Endothelial cell of hepatic sinusoid (primary cell): Measurements from ENCODE around the gene PTK7.

Experiments
- in situ Hi-C: cut with HindIII; loops from 2 replicates; pipeline ENCODE4 v1.10.0; 2017; ENCODE audit warnings: low sequenced_read_pairs

The PTK7 gene

DNA sequence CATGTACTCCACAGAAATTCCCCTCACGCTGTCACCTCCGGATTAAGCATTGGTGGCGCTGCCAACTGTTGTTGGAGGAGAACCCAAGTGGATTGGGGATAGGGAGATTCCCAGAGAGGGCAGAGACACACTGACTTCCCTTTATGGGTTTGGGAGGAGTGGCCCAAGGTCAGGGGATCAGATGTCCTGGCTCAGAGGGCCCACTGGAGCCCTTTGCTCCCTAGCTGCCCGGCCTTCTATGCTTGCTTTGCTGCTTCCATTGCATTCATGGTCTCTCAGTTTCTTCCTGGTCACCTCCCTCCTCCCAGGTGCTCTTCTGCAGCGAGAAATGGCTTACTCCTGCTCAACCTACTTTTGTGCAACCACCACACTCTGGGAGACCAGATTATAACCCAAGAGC is 120.2 kb downstream of the PTK7 start:
- in situ Hi-C loops = loop anchor here (5.0 kb wide), 2 partner anchors 49 to 66 kb away; no protein-coding TSS in a partner anchor

DNA sequence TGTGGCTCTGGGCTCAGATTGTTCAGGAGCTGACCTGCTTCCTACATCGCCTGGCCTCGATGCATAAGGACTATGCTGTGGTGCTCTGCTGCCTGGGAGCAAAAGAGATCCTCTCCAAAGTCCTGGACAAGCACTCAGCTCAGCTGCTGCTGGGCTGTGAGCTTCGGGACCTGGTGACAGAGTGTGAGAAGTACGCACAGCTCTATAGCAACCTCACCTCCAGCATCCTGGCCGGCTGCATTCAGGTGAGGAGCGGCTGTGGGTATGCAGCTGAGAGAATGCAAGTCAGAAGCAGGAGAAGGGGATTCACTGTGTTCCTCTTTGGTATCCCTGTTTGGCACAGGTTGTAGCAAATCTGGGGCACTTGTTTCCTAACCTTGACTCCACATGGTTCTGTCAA is 123.8 kb downstream of the PTK7 start:
- in situ Hi-C loops = loop anchor here (5.0 kb wide), 2 partner anchors 53 to 62 kb away; no protein-coding TSS in a partner anchor

DNA sequence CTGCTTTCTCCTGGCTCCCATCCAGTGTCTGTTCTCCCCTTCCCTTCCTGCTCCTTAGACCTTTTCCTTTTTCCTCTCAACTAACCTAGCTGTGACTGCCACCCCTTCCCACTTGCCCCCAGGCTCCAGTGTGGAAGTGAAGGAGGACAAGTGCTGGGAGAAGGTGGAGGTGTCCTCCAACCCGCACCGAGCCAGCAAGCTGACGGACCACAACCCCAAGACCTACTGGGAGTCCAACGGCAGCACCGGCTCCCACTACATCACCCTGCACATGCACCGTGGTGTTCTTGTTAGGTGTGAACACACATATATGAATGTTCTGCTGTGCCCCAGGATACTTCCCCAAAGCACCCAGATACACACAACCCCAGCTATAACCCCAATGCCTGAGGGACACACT is 124.4 kb downstream of the PTK7 start:
- in situ Hi-C loops = no loop called here

DNA sequence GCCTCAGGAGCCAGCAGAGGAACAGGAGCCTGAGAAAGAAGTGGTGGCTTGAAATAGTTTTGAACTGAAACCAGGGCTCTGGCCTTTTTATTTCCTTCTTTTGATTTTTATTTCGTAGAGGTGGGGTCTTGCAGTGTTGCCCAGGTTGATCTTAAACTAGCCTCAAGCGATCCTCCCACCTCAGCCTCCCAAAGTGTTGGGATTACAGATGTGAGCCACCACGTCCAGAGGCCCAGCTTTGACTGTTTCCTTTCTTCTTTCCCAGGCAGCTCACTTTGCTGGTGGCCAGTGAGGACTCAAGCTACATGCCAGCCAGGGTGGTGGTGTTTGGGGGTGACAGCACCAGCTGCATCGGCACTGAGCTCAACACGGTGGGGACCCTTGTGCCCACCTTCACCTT is 126.3 kb downstream of the PTK7 start:
- in situ Hi-C loops = no loop called here

DNA sequence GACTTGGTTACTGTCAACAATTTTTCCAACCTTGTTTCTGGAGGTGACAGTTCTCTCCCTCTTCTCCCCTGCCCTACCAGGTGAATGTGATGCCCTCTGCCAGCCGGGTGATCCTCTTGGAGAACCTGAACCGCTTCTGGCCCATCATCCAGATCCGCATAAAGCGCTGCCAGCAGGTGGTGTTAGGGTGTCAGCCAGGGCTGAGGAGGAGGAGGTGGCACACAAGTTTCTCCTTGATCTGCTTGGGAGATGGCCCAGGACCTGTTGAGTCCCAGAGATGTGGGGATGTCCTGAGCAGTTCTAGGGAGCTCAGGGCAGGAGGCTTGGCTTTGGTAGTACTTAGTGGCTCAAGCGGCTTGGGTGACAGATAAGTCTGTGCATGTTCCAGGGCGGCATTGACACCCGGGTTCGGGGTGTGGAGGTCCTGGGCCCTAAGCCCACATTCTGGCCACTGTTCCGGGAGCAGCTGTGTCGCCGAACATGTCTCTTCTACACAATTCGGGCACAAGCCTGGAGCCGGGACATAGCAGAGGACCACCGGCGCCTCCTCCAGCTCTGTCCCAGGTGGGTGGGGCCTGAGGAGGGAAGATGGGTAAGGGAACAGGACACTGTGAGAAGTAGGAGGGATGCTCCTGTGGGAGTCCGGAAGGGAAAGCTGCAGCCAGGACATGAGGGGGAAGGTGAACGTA is 127.1 kb downstream of the PTK7 start:
- in situ Hi-C loops = no loop called here

DNA sequence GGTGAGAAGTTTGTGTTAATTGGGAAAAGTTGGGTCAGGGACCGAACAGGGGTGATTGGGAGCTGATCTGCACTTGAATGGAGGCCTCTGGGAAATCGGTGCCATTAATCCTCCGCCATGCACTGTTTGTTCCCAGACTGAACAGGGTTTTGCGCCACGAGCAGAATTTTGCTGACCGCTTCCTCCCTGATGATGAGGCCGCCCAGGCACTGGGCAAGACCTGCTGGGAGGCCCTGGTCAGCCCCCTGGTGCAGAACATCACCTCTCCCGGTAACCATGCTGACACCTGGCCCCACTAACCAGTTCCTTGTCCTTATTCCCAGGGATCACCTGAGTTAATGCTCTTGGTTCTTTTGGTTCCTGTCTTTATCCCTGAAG is 127.6 kb downstream of the PTK7 start:
- in situ Hi-C loops = no loop called here

DNA sequence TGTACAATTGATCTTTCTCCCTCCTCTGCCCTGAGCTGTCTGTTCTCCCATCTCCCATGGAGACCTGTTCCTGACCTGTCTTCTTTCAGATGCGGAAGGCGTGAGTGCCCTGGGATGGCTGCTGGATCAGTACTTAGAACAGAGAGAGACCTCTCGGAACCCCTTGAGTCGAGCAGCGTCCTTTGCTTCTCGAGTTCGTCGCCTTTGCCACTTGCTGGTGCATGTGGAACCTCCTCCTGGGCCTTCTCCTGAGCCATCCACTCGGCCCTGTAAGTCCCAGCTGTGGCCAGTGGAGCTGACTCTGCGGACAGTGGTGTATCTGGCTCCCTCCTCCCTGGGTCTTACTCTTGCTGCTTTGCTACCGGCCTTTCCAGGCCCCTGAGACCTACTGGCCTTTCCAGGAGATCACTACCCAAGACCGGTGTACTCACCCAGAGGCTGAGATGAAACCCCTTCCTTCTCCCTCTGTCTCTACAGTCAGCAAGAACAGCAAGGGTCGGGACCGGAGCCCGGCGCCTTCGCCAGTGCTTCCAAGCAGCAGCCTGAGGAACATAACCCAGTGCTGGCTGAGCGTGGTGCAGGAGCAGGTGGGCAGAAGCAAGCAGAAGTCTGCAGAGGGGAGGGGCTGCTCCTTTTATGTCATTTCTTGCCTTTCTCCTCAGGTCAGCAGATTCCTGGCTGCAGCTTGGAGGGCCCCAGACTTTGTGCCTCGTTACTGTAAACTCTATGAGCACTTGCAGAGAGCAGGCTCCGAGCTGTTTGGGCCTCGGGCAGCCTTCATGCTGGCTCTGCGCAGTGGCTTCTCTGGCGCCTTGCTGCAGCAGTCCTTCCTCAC is 128.4 kb downstream of the PTK7 start:
- in situ Hi-C loops = no loop called here

DNA sequence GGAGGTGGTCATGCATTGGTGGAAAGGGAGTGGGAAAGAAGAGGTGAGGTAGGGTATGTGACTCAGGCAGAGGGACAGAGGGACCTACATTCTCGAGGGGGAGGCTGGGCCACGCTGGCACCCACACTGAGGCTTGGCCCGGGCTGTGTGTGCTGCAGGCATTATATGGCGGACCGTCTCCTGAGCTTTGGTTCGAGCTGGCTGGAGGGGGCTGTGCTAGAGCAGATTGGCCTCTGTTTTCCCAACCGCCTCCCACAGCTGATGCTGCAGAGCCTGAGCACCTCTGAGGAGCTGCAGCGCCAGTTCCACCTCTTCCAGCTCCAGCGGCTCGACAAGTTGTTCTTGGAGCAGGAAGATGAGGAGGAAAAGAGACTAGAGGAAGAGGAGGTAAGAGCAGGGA is 129.7 kb downstream of the PTK7 start:
- in situ Hi-C loops = no loop called here

DNA sequence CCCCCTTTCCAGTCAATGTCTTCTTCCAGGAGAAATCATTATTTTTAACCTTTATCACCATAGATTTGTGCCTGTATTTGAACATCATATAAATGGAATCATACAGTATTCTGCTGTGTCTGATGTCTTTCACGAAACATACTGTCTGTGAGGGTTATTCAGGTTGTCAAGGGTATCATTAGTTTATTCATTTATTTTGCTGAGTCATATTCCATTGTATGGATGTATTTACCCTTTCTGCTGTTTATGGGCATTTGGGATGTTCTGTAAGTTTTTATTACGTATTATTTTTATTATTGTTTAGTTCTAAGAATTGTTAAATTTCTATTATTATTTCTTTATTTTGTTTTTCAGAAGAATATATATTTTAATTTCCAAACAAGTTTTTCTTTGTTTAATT is 131.2 kb downstream of the PTK7 start:
- in situ Hi-C loops = no loop called here
